IPS-NIHi7 (cell line): Measurements from ENCODE around the gene NAPEPLD.
"Not testable (repeated sequence)": the region's sequence is repeated elsewhere in the genome, so short reads cannot be mapped to it uniquely, and the experiment has no call there.

ENCODE experiments used
- DNase-seq: peaks from one replicate; pipeline ENCODE4 v3.0.0; 2012; ENCODE audit warnings: mixed read lengths; ENCODE audit errors: extremely low spot score

NAPEPLD gene

GRCh38 chr7:103148994-103149807 lies at the start of gene NAPEPLD:
TSS of gene NAPEPLD (minus strand) at chr7:103149099. CDS start at chr7:103128776, 20,323 bp downstream.
- DNase-seq, result peak; percentile 79

- DNase-seq, result not testable (repeated sequence)
Measured at GRCh38 chr7:103198079-103198478, 49.2 kb upstream of the NAPEPLD start.

GRCh38 chr7:103195364-103195763 lies 46.5 kb upstream of the NAPEPLD start:
- DNase-seq, result not testable (repeated sequence)

- DNase-seq, result not testable (repeated sequence)
Measured at GRCh38 chr7:103172415-103173146, 23.7 kb upstream of the NAPEPLD start.

GRCh38 chr7:103171695-103172414 lies 23.0 kb upstream of the NAPEPLD start:
- not testable (repeated sequence) for DNase-seq

GRCh38 chr7:103166921-103167544 lies 18.1 kb upstream of the NAPEPLD start:
- not testable (repeated sequence) for DNase-seq

GRCh38 chr7:103163087-103163825 lies 14.4 kb upstream of the NAPEPLD start:
- DNase-seq, result not testable (repeated sequence)

- DNase-seq, result not testable (repeated sequence)
Measured at GRCh38 chr7:103162641-103163040, 13.7 kb upstream of the NAPEPLD start.

GRCh38 chr7:103161998-103162616 lies 13.2 kb upstream of the NAPEPLD start:
- DNase-seq, result not testable (repeated sequence)

GRCh38 chr7:103159072-103159471 lies 10.2 kb upstream of the NAPEPLD start:
- not testable (repeated sequence) for DNase-seq

GRCh38 chr7:103155331-103156024 lies 6.6 kb upstream of the NAPEPLD start:
- DNase-seq, result not testable (repeated sequence)

GRCh38 chr7:103154042-103154441 lies 5.1 kb upstream of the NAPEPLD start:
- no peak for DNase-seq

- DNase-seq, result not testable (repeated sequence)
Measured at GRCh38 chr7:103152744-103153617, 4.1 kb upstream of the NAPEPLD start.

GRCh38 chr7:103151993-103152676 lies 3.2 kb upstream of the NAPEPLD start:
- not testable (repeated sequence) for DNase-seq

GRCh38 chr7:103150192-103150591 lies 1.3 kb upstream of the NAPEPLD start:
- DNase-seq, result no peak

GRCh38 chr7:103149808-103150180 lies 895 bp upstream of the NAPEPLD start:
- DNase-seq, result no peak

GRCh38 chr7:103148131-103148993 lies 537 bp downstream of the NAPEPLD start:
- DNase-seq, result no peak
